Ishikawa (cell line): ENCODE results near the gene TRIM67.

Experiments used
- CEBPB ChIP-seq: IDR thresholded peaks from 2 replicates; pipeline ENCODE4 v1.6.1; 2012
- CREB1 ChIP-seq: IDR thresholded peaks from 2 replicates; pipeline ENCODE4 v1.6.1; 2012; ENCODE audit warnings: low read depth
- EGR1 ChIP-seq: IDR thresholded peaks from 2 replicates; pipeline ENCODE4 v1.6.1; 2012
- EP300 ChIP-seq: IDR thresholded peaks from 2 replicates; pipeline ENCODE4 v1.6.1; 2012; ENCODE audit warnings: borderline replicate concordance
- FOXM1 ChIP-seq: IDR thresholded peaks from 2 replicates; pipeline ENCODE4 v1.6.1; 2012; ENCODE audit warnings: low read depth, borderline replicate concordance
- NFIC ChIP-seq: IDR thresholded peaks from 2 replicates; pipeline ENCODE4 v1.6.1; 2012
- RAD21 ChIP-seq: IDR thresholded peaks from 2 replicates; pipeline ENCODE4 v1.6.1; 2012; ENCODE audit warnings: low read depth
- TAF1 ChIP-seq: IDR thresholded peaks from 2 replicates; pipeline ENCODE4 v1.6.1; 2012; ENCODE audit warnings: low read depth, mild to moderate bottlenecking
- TCF12 ChIP-seq: IDR thresholded peaks from 2 replicates; pipeline ENCODE4 v1.6.1; 2012; ENCODE audit warnings: low read depth
- TEAD4 ChIP-seq: IDR thresholded peaks from 2 replicates; pipeline ENCODE4 v1.6.1; 2012
- YY1 ChIP-seq: IDR thresholded peaks from 2 replicates; pipeline ENCODE4 v1.6.1; 2012; ENCODE audit warnings: low read depth
- ZBTB7A ChIP-seq: IDR thresholded peaks from 2 replicates; pipeline ENCODE4 v1.6.1; 2012; ENCODE audit warnings: low read depth
- TF ChIP-seq, protein P1 (sequence below): IDR thresholded peaks from 2 replicates; pipeline ENCODE4 v1.6.1; 2012
- TF ChIP-seq, protein P2 (sequence below): IDR thresholded peaks from 2 replicates; pipeline ENCODE4 v1.6.1; 2012
- TF ChIP-seq, protein P3 (sequence below): IDR thresholded peaks from 2 replicates; pipeline ENCODE4 v1.6.1; 2012; ENCODE audit warnings: low read depth, mild to moderate bottlenecking

The TRIM67 gene

DNA sequence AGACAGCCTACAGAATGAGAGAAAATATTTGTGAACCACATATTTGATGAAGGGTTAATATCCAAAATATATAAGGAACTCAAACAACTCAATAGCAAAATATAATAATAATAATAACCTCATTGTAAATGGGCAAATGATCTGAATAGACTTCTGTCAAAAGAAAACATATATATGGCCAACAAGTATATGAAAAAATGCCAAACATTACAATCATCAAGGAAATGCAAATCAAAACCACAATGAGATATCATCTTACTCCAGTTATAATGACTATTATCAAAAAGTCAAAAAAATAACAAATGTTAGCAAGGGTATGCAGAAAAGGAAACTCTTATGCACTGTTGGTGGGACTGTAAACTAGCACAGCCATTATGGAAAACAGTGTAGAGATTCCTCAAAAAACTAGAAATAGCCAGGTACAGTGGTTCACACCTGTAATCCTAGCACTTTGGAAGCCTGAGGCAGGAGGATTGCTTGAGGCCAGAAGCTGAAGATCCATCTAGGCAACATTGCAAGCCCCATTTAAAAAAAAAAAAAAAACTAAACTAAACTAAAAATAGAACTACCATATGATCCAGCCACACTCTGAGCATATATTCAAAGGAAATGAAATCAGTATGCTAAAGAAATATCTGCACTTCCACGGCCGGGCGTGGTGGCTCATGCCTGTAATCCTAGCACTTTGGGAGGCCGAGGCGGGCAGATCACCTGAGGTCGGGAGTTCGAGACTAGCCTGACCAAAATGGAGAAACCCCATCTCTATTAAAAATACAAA lies 17.3 kb upstream of the TRIM67 start:
- TF ChIP-seq EGR1 (no peak), TEAD4 (no peak), YY1 (no peak), EP300 (no peak), TAF1 (no peak), TCF12 (no peak), NFIC (no peak), RAD21 (no peak), ZBTB7A (no peak), CEBPB (no peak)
- TF ChIP-seq, protein P1, sequence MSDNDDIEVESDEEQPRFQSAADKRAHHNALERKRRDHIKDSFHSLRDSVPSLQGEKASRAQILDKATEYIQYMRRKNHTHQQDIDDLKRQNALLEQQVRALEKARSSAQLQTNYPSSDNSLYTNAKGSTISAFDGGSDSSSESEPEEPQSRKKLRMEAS = no peak

DNA sequence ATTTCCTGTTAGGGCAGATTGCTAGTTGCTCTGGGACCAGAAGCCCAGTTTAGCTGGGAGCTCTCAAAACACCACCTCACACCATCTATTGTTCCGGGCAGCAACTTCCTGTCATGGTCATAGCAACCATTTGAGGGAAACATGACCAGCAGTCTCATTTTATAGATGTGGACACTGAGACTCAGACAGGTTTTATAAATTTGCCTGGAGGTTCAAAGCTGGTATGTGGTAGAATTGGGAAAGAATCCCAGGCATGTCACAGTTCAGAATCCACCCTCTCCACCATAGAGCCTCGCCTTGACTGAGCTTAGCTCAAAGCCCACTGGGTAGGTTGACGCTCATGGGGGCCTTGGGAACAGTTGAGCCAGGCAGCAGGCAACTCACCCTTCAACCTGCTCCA lies 14.0 kb upstream of the TRIM67 start:
- TF ChIP-seq NFIC (no peak), CEBPB (no peak), YY1 (no peak), TCF12 (no peak), CREB1 (no peak), RAD21 (no peak), EGR1 (no peak), FOXM1 (no peak)
- TF ChIP-seq, protein P2, sequence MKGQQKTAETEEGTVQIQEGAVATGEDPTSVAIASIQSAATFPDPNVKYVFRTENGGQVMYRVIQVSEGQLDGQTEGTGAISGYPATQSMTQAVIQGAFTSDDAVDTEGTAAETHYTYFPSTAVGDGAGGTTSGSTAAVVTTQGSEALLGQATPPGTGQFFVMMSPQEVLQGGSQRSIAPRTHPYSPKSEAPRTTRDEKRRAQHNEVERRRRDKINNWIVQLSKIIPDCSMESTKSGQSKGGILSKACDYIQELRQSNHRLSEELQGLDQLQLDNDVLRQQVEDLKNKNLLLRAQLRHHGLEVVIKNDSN = no peak

DNA sequence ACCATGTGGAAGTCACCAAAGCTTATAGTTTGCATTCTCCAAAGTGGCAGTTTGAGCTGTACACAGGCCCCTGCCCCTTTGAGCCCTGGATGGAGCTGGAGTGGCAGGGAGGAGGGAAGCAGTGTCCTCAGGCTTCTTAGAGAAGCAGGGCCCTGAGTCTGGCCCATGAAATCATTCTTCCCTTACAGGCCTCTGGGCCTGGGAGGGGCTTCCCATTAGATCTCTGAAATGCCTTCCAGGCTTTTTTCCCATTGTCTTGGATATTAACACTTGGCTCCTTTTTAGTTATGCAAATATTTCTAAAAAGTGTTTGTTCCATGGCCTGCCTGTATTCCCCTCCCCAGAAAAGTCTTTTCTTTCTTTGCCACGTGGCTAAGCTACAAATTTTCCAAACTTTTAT lies 10.0 kb upstream of the TRIM67 start:
- TF ChIP-seq EGR1 (no peak), ZBTB7A (no peak), NFIC (no peak), TCF12 (no peak), RAD21 (no peak), CREB1 (no peak), EP300 (no peak), FOXM1 (no peak), CEBPB (no peak), TEAD4 (no peak)
- TF ChIP-seq, protein P1 = no peak
- TF ChIP-seq, protein P3, sequence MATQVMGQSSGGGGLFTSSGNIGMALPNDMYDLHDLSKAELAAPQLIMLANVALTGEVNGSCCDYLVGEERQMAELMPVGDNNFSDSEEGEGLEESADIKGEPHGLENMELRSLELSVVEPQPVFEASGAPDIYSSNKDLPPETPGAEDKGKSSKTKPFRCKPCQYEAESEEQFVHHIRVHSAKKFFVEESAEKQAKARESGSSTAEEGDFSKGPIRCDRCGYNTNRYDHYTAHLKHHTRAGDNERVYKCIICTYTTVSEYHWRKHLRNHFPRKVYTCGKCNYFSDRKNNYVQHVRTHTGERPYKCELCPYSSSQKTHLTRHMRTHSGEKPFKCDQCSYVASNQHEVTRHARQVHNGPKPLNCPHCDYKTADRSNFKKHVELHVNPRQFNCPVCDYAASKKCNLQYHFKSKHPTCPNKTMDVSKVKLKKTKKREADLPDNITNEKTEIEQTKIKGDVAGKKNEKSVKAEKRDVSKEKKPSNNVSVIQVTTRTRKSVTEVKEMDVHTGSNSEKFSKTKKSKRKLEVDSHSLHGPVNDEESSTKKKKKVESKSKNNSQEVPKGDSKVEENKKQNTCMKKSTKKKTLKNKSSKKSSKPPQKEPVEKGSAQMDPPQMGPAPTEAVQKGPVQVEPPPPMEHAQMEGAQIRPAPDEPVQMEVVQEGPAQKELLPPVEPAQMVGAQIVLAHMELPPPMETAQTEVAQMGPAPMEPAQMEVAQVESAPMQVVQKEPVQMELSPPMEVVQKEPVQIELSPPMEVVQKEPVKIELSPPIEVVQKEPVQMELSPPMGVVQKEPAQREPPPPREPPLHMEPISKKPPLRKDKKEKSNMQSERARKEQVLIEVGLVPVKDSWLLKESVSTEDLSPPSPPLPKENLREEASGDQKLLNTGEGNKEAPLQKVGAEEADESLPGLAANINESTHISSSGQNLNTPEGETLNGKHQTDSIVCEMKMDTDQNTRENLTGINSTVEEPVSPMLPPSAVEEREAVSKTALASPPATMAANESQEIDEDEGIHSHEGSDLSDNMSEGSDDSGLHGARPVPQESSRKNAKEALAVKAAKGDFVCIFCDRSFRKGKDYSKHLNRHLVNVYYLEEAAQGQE = no peak

DNA sequence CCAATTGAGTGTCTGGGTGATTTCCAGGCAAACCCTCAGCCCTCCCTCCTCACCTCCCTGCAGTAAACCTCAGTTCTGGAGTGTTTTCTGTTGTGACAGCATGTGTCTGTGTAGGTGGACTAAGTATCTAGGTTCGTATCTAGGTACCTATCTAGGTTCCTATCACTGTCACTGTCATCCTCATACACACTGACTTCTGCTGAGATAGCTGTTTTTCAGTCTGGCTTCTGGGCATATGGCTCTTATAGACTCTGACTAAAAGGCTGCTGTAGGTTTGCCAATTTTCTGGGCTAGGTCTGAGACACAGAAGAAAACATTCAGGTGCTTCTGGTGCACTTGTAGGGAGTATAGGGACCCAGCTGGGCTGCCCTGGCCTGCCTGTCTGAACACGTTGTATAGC lies 8.1 kb upstream of the TRIM67 start:
- TF ChIP-seq TEAD4 = no peak
- TF ChIP-seq, protein P3 = no peak
- no peak for TF ChIP-seq TAF1
- no peak for TF ChIP-seq NFIC
- TF ChIP-seq EGR1 = no peak
- no peak for TF ChIP-seq EP300
- TF ChIP-seq CREB1 = no peak
- TF ChIP-seq YY1 = no peak
- TF ChIP-seq ZBTB7A = no peak
- TF ChIP-seq, protein P2 = no peak
- no peak for TF ChIP-seq CEBPB
- no peak for TF ChIP-seq TCF12
- no peak for TF ChIP-seq RAD21
- no peak for TF ChIP-seq FOXM1
- TF ChIP-seq, protein P1 = no peak

DNA sequence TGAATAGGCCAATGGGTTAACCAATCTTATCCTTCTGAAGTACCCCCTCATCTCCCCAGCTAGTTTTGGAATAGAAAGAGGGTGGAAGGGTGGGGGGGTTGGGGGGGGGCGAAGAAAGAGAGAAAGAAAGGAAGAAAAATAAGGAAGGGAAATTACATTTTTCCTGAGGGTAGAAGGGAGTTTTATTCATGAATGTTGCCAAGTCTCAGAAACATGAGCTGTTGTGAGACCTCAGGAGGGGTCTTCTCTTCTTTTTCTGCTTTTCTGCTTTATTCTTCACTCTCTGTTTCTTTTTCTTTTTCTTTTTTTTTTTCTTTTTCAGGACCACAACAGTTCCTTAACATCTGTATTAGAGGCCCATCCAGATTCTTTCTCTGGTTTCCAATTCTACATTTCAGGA lies 6.0 kb upstream of the TRIM67 start:
- TF ChIP-seq TAF1 = no peak
- TF ChIP-seq ZBTB7A = no peak
- TF ChIP-seq TCF12 = no peak
- TF ChIP-seq YY1 = no peak
- TF ChIP-seq EP300 = no peak
- TF ChIP-seq FOXM1 = no peak
- no peak for TF ChIP-seq CEBPB
- no peak for TF ChIP-seq EGR1
- TF ChIP-seq CREB1 = no peak
- TF ChIP-seq, protein P1 = no peak
